ENCODE results near the gene ACADVL.

GRCh38 chr17:7179317-7180254 is 40.2 kb upstream of the ACADVL start, which contains the start of gene ASGR1:
- TF ChIP-seq CTCF (IDR thresholded peaks at IDR 0.05) (no peak), POLR2A (IDR thresholded peaks at IDR 0.05) (no peak)
